22Rv1 (cell line): ENCODE data around the gene ZNF579.

Experiments
- CTCF ChIP-seq: fragments of 450-650 bp; IDR thresholded peaks from 2 replicates; pipeline ENCODE4 v1.5.1; 2017; ENCODE audit warnings: mild to moderate bottlenecking
- ZFX ChIP-seq: fragments of 450-650 bp; IDR thresholded peaks from 2 replicates; pipeline ENCODE4 v1.6.1; 2017; ENCODE audit warnings: antibody characterized with exemption, borderline replicate concordance

GRCh38 chr19:55539090-55539984 is 41.3 kb downstream of the ZNF579 start:
- TF ChIP-seq CTCF (no peak), ZFX (no peak)
